NCI-H1048 (cell line): ENCODE results near the gene FBF1.
"Not testable (repeated sequence)": the region's sequence is repeated elsewhere in the genome, so short reads cannot be mapped to it uniquely, and the experiment has no call there.

Experiments used
- DNase-seq: peaks from one replicate; lab custom pipeline; 2025; lab: John Stamatoyannopoulos, UW

FBF1 gene

GRCh38 chr17:75876190-75876937, 64.5 kb downstream of the FBF1 start:
- DNase-seq, result no peak

GRCh38 chr17:75875940-75876189, 65.0 kb downstream of the FBF1 start:
- DNase-seq, result no peak

- no peak for DNase-seq
Measured at GRCh38 chr17:75875182-75875939, 65.5 kb downstream of the FBF1 start.

GRCh38 chr17:75874323-75875181, 66.3 kb downstream of the FBF1 start:
- DNase-seq, result no peak

GRCh38 chr17:75873587-75874322, 67.1 kb downstream of the FBF1 start:
- no peak for DNase-seq

GRCh38 chr17:75872434-75873351, 68.1 kb downstream of the FBF1 start:
- no peak for DNase-seq

GRCh38 chr17:75870228-75870627, 70.6 kb downstream of the FBF1 start:
- DNase-seq, result not testable (repeated sequence)

GRCh38 chr17:75869282-75870141, 71.3 kb downstream of the FBF1 start:
- DNase-seq, result no peak

GRCh38 chr17:75868730-75869281, 72.0 kb downstream of the FBF1 start:
- not testable (repeated sequence) for DNase-seq

- not testable (repeated sequence) for DNase-seq
Measured at GRCh38 chr17:75865404-75866188, 75.2 kb downstream of the FBF1 start.

GRCh38 chr17:75864887-75865286, 76.0 kb downstream of the FBF1 start:
- DNase-seq, result not testable (repeated sequence)

- no peak for DNase-seq
Measured at GRCh38 chr17:75864448-75864871, 76.4 kb downstream of the FBF1 start.

- no peak for DNase-seq
Measured at GRCh38 chr17:75861927-75862317, 78.9 kb downstream of the FBF1 start.
